ENCODE measurements around the gene DNAJC11.

The DNAJC11 gene

DNA sequence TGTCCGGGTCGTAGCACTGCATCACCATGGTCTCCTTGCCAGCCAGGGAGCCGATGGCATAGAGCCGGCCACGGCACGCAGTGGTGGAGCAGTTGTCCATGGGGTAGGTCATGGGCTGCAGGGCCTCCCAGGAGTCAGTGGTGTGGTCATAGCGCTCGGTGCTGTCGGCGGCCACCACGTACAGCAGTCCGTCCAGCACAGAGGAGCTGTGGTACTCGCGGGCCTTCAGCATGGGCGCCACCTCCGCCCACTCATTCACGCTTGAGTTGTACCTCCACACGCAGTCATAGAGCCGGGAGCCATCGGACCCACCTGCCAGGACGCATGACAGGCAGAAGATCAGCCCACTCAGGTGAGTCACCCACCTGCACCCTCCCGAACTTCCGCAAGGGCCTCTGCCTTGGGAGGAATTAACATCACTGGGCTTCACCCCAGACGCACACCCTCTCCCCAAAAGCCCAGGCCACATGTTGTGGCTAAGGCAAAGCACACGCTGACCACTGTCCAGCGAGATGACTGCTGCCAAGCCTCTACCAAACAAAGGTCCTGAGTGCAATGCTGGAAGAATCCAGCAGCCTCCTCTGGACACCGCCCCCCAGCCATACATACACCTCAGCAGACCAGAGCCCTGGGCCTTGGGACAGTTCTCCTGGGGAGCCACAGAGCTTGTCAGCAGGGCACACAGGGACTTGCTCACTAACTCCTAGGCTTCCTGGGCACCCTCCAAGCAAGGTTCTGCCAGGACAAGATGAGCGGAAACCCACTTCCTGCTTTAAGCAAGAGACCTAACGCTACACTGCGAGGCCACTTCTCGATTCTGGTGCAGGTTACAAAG, 102.3 kb downstream of the DNAJC11 start:
- peak; percentile 62 for DNase-seq

DNA sequence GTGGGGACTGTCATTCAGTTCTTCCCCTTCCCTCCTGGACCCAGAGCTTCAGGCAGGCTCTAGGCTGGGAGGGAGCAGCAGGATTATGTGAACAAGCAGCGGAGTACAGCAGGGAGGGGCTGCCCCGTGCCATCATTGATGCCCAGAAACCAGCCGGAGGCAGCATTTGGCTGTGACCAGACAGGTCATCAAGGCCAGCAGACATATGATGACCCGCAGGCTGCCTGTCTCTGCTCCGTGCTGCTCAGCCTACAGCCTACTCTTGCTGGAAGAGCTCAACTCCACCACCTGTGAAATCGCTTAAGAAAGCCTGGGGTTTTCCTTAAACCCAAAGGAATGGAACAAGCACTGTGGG, 103.9 kb downstream of the DNAJC11 start:
- no peak for DNase-seq

DNA sequence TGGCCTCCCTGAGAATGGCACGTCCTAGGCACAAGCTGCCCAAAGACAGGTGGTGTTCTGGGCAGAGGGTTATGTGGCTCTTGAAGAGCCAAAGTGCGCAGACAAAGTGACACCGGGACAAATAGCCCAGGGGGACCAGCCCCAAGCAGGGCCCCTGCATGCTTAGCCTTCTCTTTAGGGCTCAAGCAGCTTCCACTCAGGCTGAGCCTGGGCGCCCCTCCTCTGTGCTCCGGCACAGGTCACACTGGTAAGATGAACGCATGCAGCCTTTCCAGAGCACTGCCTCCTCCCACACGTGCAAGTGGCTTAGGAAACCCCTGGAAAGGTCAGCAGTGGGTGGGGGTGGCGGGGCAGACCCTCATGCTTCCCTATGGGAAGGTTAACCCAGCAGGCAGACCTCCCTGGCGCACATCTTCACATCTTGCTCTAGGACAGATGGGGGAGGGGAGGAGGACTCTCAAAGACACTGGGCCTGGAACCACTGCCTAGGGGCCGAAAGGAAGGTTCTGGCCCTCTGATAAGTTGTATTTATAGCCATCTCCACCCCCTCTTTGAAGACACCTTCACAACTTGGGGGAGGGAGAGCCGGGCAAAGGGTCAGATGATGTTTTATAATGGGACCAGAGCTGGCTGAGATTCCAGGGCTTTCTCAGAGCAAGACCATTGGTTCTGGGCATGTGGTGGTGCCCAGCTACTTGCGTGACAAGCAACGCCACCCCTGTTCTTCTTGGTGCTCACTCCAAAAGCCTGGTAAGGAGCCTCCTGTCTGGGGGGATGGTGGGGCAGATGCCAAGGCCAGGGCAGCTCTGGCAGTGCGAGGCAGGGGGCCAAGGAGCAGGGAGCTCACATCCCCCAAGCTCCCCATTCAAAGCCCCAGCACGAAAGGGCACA, 104.5 kb downstream of the DNAJC11 start:
- no peak for DNase-seq

DNA sequence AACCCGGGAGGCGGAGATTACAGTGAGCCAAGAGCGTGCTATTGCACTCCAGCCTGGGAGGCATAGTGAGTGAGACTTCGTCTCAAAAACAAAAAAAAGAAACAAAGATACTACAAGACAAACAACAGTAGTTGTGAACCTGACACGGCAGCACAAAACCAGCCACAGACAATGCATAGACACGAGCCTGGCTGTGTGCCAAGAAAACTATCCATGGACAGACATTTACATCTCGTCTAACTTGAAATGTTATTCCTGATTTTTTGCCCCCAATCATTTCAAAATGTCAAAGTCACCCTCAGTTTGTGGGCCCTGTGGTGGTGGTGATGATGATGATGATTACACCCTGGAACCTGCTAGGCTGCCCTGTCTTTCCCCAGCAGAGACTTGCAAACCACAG, 105.3 kb downstream of the DNAJC11 start:
- DNase-seq, result no peak

DNA sequence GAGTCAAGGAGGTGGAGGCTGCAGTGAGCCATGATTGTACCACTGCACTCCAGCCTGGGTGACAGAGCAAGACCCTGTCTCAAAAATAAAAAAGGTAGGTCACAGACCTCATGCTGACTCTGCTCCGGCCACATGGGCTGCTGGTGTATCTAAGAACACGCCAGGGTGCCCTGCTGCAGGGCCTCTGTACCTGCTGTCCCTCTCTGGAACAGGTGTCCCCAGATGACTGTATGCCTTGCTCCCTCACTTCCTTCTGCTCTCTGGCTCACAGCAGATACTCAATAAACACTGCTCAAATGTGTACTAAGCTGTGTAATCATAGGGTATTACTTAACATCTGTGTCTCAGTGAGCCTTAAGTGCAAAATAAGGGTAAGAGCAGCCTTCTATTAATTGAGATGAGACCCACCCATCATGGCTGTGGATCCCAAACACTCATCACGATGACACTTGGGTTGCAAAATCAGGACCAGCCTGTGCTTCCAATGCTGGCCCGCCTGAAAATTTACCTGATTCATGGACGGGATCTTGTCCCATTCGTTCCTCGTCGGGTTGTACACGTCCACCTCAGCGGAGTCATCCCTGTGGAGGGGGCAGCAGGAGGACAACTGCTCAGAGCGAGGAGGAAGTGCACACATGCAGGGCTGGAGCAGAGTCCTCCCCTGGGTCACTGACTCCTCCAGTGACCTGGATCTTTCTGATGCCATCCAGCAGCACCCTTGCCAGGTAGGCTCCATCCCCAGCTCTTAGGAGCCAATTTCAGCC, 106.5 kb downstream of the DNAJC11 start:
- no peak for DNase-seq

DNA sequence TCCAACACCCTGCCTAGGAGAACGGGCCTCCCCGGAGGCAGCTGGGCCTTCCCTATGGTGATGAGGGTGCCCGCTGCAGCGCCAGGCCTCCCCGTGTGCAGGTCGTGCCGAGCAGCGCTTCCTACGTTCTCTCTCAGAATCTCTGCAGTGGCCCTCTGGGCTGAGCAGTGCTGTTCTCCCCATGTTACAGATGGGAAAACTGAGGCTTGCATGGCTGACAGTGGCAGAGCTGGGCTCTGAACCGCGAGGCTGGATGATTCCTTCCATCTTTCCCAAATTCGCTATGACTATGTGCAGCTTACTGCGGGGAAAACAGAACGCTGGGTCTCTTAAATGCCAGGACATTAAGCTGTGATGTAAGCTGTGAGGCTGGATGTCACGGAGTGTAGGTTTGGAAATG, 107.8 kb downstream of the DNAJC11 start:
- DNase-seq, result no peak

DNA sequence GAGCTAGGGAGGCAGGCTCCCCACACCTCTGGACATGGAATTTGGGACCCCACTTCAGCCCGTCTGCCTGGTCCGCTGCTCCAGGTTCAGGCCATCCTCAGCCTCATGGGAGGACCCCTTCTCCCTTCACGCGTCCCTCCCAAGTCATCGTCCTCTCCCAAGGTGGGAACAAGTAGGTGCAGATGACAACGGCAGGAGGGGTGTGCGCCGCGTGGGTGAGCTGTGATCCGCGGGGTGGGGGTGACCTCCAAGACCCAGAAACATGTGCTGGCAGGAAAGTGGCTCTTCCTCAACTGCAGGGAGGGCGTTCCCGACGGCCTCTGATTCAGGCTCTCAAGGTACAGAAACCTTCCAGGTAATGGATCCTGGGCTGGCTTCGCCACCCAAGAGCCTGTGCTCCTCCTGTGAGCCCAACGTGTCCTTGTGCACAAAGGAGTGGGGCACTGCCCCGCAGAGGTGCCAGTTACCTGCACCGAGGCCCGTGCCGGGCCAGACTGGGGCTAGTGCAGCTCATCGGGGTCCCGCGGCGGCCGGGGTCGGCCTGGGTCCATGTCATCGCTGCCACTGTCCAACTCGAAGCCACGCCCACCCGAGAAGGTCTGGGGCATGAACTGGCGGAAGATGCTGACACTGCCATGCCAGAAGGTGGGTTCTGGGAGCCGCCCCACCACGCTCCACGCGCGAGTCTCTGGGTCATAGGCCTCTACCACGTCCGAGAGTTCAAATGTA, 108.6 kb downstream of the DNAJC11 start:
- DNase-seq, result no peak

DNA sequence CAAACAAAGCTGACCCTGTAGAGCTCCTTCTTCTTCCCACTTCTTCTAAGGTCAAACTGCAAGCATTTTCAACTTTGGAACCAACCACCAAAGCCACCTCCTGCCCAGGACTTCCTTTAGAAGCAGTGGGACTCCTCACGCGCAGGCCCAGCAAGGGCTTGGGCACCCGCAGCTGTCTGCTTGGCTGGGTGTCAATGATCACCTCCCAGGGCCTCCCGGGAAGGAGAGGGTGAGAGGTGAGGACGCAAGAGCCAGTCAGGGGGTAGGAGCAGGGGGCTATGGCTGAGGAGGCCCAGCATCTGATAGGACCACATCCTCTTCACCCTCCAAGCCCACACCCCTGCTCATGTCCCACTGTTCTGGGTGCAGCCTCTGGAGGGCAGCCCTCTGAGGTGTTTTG, 109.2 kb downstream of the DNAJC11 start:
- no peak for DNase-seq

DNA sequence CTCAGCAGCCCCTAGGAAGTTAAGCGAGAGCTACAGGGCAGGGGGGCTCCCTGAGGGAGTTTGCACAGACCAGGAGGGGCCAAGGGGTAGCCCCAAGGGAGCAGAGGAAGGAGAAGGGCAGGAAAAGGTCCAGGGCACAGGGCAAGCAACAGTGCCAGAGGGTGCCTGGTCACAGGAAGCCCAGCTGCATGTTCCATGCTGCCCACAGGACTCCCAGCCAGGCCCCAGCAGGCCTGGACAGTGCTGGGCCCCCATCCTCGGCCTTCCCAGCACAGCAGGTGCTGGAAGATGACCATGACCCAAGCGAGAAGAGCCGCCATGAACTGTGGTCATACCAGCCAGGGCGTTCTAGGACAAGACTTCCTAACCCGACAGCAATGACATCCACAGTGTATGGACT, 110.0 kb downstream of the DNAJC11 start:
- no peak for DNase-seq

DNA sequence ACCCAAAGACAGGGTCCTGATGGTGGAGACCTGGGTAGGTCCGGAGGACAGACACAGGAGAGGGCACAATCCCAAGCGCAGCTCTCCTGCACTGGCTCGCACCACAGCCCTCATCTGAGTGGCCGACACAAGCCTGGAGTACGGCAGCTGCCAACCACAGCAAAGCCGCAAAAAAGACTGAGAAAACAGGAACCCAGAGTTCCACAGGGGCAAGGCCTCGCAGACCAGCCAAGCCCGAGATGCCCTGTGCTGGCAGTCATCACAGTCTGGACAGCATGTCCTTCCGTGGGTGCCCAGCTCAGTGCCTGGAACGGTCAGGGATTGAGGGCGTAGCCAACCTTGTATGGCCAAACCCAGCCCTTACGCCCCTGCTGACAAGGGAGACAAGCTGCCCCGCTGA, 110.4 kb downstream of the DNAJC11 start:
- no peak for DNase-seq

DNA sequence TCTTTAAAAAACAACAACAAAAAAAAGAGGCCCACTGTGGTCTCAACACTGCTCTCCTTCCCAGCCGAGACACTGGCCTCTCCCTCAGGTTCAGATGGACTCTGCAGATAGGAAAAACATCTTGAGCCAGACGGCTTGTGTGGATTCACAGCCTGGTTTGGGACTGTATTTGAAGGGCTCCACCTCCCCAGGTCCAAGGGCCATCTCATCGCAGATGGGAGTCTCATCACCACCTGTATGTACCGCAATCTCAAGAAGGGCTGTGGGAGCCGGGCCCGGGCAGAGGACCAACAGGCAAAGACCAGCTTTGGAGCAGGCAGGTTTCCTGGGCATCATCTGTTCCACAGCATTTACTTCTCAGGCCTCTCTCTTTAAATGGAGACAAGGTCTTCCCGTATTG, 111.6 kb downstream of the DNAJC11 start:
- DNase-seq, result no peak

DNA sequence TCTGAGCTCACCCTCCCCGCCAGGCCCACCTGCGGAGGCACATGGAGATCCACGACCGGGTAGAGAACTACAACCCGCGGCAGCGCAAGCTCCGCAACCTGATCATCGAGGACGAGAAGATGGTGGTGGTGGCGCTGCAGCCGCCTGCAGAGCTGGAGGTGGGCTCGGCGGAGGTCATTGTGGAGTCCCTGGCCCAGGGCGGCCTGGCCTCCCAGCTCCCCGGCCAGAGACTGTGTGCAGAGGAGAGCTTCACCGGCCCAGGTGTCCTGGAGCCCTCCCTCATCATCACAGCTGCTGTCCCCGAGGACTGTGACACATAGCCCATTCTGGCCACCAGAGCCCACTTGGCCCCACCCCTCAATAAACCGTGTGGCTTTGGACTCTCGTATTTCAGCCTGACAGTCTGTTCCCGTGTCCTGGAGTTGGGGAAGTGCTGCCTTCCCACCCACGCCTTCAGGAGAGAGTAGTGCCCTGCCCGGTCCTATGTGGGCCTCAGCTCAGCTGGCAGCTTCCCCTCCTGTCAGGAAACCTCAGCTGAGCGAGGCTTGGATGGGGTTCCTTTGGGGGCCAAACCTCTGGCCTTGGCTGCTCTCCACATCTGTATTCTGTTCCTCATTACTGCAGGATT, 112.6 kb downstream of the DNAJC11 start:
- DNase-seq, result no peak

DNA sequence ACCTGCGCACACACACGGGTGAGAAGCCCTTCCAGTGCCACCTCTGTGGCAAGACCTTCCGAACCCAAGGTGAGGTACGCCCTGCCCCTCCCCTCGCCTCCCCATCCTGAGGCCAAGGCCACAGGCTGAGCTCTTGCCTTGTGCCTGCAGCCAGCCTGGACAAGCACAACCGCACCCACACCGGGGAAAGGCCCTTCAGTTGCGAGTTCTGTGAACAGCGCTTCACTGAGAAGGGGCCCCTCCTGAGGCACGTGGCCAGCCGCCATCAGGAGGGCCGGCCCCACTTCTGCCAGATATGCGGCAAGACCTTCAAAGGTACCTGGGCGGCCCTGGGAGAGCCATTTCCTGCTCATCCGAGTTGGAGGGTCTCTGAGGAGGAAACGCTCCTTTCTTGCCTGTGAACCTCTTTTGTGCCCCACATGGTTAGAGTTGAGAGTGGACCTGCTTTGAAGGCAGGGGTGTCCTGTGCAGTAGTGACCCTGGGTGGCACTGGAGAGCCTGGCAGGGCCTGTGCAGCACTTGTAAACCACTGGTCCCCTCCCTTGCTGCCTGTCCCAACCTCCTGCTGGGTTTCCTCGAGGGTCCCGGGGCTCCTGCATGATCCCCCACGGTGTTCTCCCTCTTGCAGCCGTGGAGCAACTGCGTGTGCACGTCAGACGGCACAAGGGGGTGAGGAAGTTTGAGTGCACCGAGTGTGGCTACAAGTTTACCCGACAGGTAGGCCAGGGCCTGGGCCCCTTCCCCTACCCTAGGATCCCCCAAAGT, 113.3 kb downstream of the DNAJC11 start:
- no peak for DNase-seq

DNA sequence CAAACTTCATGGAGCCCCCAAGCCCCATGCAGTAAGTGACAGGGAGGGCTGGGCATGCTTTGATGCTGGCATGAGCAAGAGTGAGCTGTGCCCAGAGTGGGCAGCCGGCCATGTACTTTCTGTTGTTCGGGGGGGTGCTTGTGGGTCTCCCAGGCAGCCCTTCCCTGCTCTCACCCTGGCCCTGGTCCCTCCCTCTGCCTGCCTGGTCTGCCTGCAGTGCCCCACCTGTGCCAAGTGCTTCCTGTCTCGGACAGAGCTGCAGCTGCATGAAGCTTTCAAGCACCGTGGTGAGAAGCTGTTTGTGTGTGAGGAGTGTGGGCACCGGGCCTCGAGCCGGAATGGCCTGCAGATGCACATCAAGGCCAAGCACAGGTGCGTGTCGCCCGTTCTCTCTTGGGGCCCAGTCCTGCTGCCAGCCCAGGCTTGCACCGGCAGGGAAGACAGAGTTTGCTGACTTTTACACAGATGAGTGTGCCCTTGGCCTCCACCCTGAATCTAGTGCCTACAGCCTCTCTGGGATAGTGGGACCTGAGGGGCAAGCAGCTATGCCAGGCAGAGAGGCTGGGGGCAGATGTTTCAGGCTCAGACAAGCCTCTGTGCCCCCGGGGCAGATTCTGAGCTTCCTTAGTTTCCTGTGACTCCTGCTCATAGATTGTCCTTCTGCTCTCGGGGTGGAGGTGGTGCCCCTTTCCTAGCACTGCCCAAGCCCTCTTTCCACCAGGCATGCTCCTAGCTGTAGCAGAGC, 114.2 kb downstream of the DNAJC11 start:
- DNase-seq, result no peak

DNA sequence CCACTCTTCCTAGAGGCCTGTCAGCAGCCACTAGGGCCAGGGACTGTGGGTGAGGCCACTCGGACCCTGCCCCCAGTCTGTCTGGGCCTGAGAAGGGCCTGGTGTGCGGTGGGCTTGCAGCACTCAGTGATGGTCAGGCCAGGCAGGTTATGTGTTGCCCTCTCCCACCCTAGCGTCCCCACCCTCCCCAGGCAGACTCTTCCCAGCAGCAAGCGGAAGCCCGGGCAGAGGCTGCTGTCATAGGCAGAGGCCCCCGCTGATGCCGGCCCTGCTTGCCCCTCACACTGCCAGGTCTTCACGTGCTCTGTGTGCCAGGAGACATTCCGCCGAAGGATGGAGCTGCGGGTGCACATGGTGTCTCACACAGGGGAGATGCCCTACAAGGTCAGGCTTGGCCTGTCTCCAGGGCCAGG, 115.2 kb downstream of the DNAJC11 start:
- no peak for DNase-seq

DNA sequence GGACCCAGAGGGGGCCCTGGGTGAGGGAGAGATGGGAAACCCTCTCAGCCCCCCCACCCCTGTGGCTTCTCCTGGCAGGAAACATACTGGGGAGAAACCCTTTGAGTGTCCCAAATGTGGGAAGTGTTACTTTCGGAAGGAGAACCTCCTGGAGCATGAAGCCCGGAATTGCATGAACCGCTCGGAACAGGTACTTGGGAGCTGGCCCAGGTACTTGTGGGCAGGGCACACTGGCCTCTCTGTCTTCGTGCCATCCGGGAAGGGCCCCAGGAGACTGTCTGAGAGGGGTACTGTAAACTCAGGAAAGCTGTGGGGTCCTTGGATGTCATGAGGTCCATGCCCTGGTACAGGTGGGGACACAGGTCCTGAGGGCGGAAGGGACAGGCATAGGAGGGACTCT, 115.8 kb downstream of the DNAJC11 start:
- DNase-seq, result no peak

DNA sequence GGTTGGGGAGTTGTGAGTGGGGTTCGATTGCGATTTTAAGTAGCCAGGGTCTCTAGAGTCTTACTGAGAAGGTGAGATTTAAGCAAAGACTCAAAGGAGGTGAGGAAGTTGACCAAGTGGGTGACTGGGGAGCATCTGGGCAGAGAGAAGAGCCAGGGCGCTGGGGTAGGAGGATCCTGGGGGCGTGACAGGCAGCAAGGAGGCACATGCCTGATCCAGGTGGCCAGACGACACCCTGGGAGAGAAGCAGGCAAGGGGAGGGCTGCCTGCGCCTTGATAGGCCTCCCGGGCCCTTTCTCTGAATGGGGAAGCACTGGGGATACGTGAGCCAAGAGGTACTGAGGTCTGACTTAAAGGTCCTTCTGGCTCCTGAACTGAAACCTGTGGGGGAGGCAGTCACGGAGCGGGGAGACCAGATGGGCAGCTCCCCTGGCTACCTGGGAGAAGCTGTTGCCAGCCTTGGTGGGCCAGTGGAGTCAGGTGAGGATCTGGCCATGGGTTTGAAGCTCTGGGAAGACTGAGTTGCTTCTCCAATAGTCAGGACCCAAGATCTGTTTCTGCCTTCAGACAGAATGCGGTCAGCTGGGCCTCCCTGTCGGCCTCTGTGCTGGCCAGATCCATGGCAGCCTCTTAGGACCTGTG, 116.4 kb downstream of the DNAJC11 start:
- no peak for DNase-seq

Measured in CD4-positive, alpha-beta T cell treated with Interleukin-21 for 1 hour (primary cell).